Motor neuron (in vitro differentiated cells): Measurements from ENCODE around the gene RARA. TPM values are rescaled to one million over a fixed set of nuclear protein-coding genes. Genes with fewer than 3 reads are reported as not detected.

Experiments
- ATAC-seq, 8 experiments: fragments of 200-7000 bp; cut with Tn5 transposase; replicated peaks in 6 of 8; 2 replicates each; pipeline ENCODE4 v1.8.0; 2021; ENCODE audit warnings: mild to moderate bottlenecking in 8 of 8, moderate library complexity in 8 of 8
- H3K27ac ChIP-seq, 2 donors: fragments of 250-450 bp; sonication (Bioruptor Pico); 2 replicates each; pipeline ENCODE4 v1.9.0; 2021; ENCODE audit warnings: antibody characterized with exemption in 2 of 2, mild to moderate bottlenecking in 2 of 2, moderate library complexity in 1 of 2
- H3K4me1 ChIP-seq, 2 donors: fragments of 250-450 bp; sonication (Bioruptor Pico); replicated peaks in 1 of 2; 2 replicates each; pipeline ENCODE4 v1.6.1; 2021; ENCODE audit warnings: antibody characterized with exemption in 2 of 2, mild to moderate bottlenecking in 2 of 2, moderate library complexity in 1 of 2
- H3K4me3 ChIP-seq, 5 donors: fragments of 250-450 bp; sonication (Bioruptor Pico); 2 replicates each; pipeline ENCODE4 v1.9.0; 2021; ENCODE audit warnings: antibody characterized with exemption in 5 of 5, mild to moderate bottlenecking in 5 of 5, moderate library complexity in 4 of 5
- WGBS, 10 experiments: fragments of 450-650 bp; shearing (Covaris generic); methylation state at CpG; one replicate each; pipeline ENCODE4 v1.0.0; 2022; 5-methylcytosine and 5-hydroxymethylcytosine counted together
- in situ Hi-C, 9 experiments: fragments of 400-800 bp; cut with MboI; loops; one replicate each; pipeline ENCODE4 v1.15.0; 2021; ENCODE audit warnings: low sequenced_read_pairs in 9 of 9, low pct_unique_long_range_greater_than_20kb in 2 of 9; ENCODE audit not compliant: unreplicated experiment in 9 of 9
- total RNA-seq, 8 experiments: library from RNA; unstranded; fragments of 300-600 nt; gene quantifications; 2 replicates each; pipeline versions ENCODE4 v1.2.3 to v1.2.4, GENCODE V29; 2022

The RARA gene
- total RNA-seq, 8 experiments from 2014 or later: 28.0 to 45.8 (median 32.9) TPM

GRCh38 chr17:40355123-40355803, 46.3 kb downstream of the RARA start:
- in situ Hi-C loops: loop anchor here in 6 of 9 experiments (10.0 to 25.0 kb wide), 4 partner anchors 50 to 207 kb away; partner anchors contain the start of genes RARA (in 4 of the 6) and CCR7 (in 1 of the 6)
- no peak overlapping the region for H3K4me3 ChIP-seq
- H3K27ac ChIP-seq: peak overlapping the region; percentile 85 to 87
- H3K4me1 ChIP-seq: peaks cover 72 to 76% of the 10 kb centered on the region in 2 donors
- ATAC-seq: peak; percentile 4 to 53 (median 10)
- 48 to 77% (median 60%) methylated on average over 3 to 8 of the region's 29 CpGs; no CpG with 5 or more reads in 7 of the 10 experiments for WGBS, 10 experiments

GRCh38 chr17:40355804-40356758, 47.1 kb downstream of the RARA start:
- H3K4me3 ChIP-seq: no peak overlapping the region
- ATAC-seq: peak in 5 of 8 experiments; percentile 25 to 78 (median 70)
- H3K4me1 ChIP-seq: peaks cover 70 to 72% of the 10 kb centered on the region in 2 donors
- in situ Hi-C loops: loop anchor here in 6 of 9 experiments (10.0 to 25.0 kb wide), 4 partner anchors 51 to 206 kb away; partner anchors contain the start of genes RARA (in 4 of the 6) and CCR7 (in 1 of the 6)
- 20 to 100% (median 82%) methylated on average over 1 of the region's 33 CpGs; no CpG with 5 or more reads in 4 of the 10 experiments for WGBS, 10 experiments
- peak overlapping the region; percentile 85 to 87 for H3K27ac ChIP-seq

GRCh38 chr17:40356990-40357881, 48.3 kb downstream of the RARA start:
- in situ Hi-C loops: loop anchor here in 6 of 9 experiments (10.0 to 25.0 kb wide), 4 partner anchors 52 to 205 kb away; partner anchors contain the start of genes RARA (in 4 of the 6) and CCR7 (in 1 of the 6)
- Histone ChIP-seq H3K27ac (peak overlapping the region; percentile 85 to 87), H3K4me1 (peaks cover 61 to 64% of the 10 kb centered on the region in 2 donors)

GRCh38 chr17:40358323-40359038, 49.5 kb downstream of the RARA start:
- in situ Hi-C loops: loop anchor here in 6 of 9 experiments (10.0 to 25.0 kb wide), 4 partner anchors 54 to 204 kb away; partner anchors contain the start of genes RARA (in 4 of the 6) and CCR7 (in 1 of the 6)
- 0 to 27% (median 10%) methylated on average over 1 to 17 of the region's 17 CpGs for WGBS, 10 experiments
- Histone ChIP-seq H3K4me3 (no peak overlapping the region), H3K4me1 (peaks cover 54 to 55% of the 10 kb centered on the region in 2 donors), H3K27ac (peak overlapping the region in 1 of 2 donors; percentile 87)
- ATAC-seq: peak; percentile 23 to 50 (median 41)

More at GRCh38 chr17:40356990-40357881, 48.3 kb downstream of the RARA start:
- ATAC-seq: peak in 1 of 8 experiments; percentile 0
- WGBS, 10 experiments: 40% methylated on average over 1 of the region's 19 CpGs; no CpG with 5 or more reads in 9 of the 10 experiments
- no peak overlapping the region for H3K4me3 ChIP-seq

GRCh38 chr17:40360091-40360490, 51.1 kb downstream of the RARA start:
- in situ Hi-C loops: loop anchor here in 4 of 9 experiments (10.0 to 25.0 kb wide), 4 partner anchors 102 to 202 kb away; partner anchors contain the start of gene CCR7 (in 1 of the 4)
- Histone ChIP-seq H3K4me3 (no peak overlapping the region), H3K27ac (no peak overlapping the region), H3K4me1 (peaks cover 44 to 45% of the 10 kb centered on the region in 2 donors)
- ATAC-seq: no peak
- 60 to 100% (median 83%) methylated on average over 1 to 7 of the region's 8 CpGs; no CpG with 5 or more reads in 1 of the 10 experiments for WGBS, 10 experiments

- Histone ChIP-seq H3K4me3 (no peak overlapping the region), H3K27ac (no peak overlapping the region), H3K4me1 (peaks cover 32 to 33% of the 10 kb centered on the region in 2 donors)
- ATAC-seq: no peak
- in situ Hi-C loops: loop anchor here in 4 of 9 experiments (10.0 to 25.0 kb wide), 4 partner anchors 101 to 201 kb away; partner anchors contain the start of gene CCR7 (in 1 of the 4)
- 20 to 80% (median 63%) methylated on average over 1 to 6 of the region's 32 CpGs; no CpG with 5 or more reads in 2 of the 10 experiments for WGBS, 10 experiments
These were observed 52.3 kb downstream of the RARA start for GRCh38 chr17:40361063-40361924.

- ATAC-seq: peak in 6 of 8 experiments; percentile 2 to 13 (median 8)
- WGBS, 10 experiments: 83 to 100% (median 96%) methylated on average over 1 to 9 of the region's 24 CpGs; no CpG with 5 or more reads in 5 of the 10 experiments
- Histone ChIP-seq H3K27ac (peak overlapping the region in 1 of 2 donors; percentile 74), H3K4me3 (peak overlapping the region; percentile 35 to 48 (median 41)), H3K4me1 (peaks cover 24% of the 10 kb centered on the region in 2 donors)
- in situ Hi-C loops: loop anchor here in 4 of 9 experiments (10.0 to 25.0 kb wide), 4 partner anchors 100 to 200 kb away; partner anchors contain the start of gene CCR7 (in 1 of the 4)
These were observed 53.1 kb downstream of the RARA start for GRCh38 chr17:40361925-40362695.

GRCh38 chr17:40362696-40363110, 53.7 kb downstream of the RARA start:
- WGBS, 10 experiments: 0% methylated on average over 4 of the region's 58 CpGs; no CpG with 5 or more reads in 9 of the 10 experiments
- H3K27ac ChIP-seq: peak overlapping the region in 1 of 2 donors; percentile 74
- in situ Hi-C loops: loop anchor here in 4 of 9 experiments (10.0 to 25.0 kb wide), 4 partner anchors 100 to 200 kb away; partner anchors contain the start of gene CCR7 (in 1 of the 4)
- H3K4me3 ChIP-seq: peak overlapping the region; percentile 35 to 48 (median 41)
- ATAC-seq: peak; percentile 66 to 71 (median 68)
- H3K4me1 ChIP-seq: peaks cover 18 to 21% of the 10 kb centered on the region in 2 donors

GRCh38 chr17:40363111-40363827, 54.3 kb downstream of the RARA start:
- Histone ChIP-seq H3K27ac (peak overlapping the region in 1 of 2 donors; percentile 74), H3K4me1 (peaks cover 13 to 17% of the 10 kb centered on the region in 2 donors), H3K4me3 (peak overlapping the region; percentile 35 to 48 (median 41))
- in situ Hi-C loops: loop anchor here in 4 of 9 experiments (10.0 to 25.0 kb wide), 4 partner anchors 99 to 199 kb away; partner anchors contain the start of gene CCR7 (in 1 of the 4)
- 0 to 4% (median 0%) methylated on average over 1 to 16 of the region's 91 CpGs; no CpG with 5 or more reads in 7 of the 10 experiments for WGBS, 10 experiments
- ATAC-seq: peak; percentile 25 to 63 (median 54)
